Esophagus muscularis mucosa (tissue), 3 donors: ENCODE results near the gene TLDC2.

Experiments used
- CTCF ChIP-seq, 3 experiments: fragments of 200-600 bp in 2 of 3; fragments of 450-650 bp in 1 of 3; sonication (generic) in 2 of 3; IDR thresholded peaks; one replicate each; pipeline ENCODE4 v1.5.1; 2017 to 2019; ENCODE audit warnings: antibody characterized with exemption in 3 of 3, mild to moderate bottlenecking in 2 of 3, moderate library complexity in 1 of 3
- POLR2AphosphoS5 ChIP-seq, 2 donors: sonication (generic); formaldehyde crosslinking; IDR thresholded peaks; one replicate each; pipeline ENCODE4 v1.6.1; 2017; ENCODE audit warnings: antibody characterized with exemption in 2 of 2

GRCh38 chr20:36875702-36876472 lies at the start of gene TLDC2:
- no peak for TF ChIP-seq CTCF (IDR thresholded peaks at IDR 0.05)
- TF ChIP-seq POLR2AphosphoS5 (IDR thresholded peaks at IDR 0.05), result no peak
